ENCODE data around the gene GALNS. TPM values are rescaled to one million over a fixed set of nuclear protein-coding genes. Genes with fewer than 3 reads are reported as not detected.

Gene GALNS
- total and polyA plus RNA-seq, 2 donors (not counting 3 experiments of a cell fraction or from before 2014, with no cell fraction given): 21.8 to 40.2 TPM

DNA sequence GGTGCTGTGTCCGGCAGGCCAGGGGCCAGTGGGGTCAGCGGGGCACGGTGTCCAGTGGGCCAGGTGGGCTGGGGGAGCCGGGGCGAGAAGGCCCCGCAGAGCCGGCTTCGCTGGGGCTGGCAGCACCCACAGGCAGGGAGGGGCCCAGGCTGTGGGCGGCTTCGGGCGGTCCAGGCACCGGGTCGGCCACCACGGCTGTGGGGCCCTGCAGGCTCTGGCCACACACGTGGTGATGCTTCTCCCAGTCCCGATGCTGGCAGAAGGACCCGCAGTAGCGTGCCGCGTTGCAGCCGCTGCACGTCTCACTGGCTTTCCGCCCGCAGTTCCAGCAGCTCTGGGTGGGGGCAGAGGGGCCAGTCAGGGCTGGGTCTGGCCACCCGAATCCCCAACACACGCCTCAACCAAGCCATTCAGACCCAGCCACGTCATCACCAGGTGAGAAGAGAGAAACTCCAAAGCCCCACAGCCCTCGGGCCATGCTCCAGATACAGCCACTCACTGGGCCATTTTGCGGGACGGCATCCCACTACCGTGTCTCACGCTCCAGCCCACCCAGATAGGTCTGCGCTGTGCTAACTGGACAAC is 20.3 kb upstream of the GALNS start:
- Histone ChIP-seq H3K79me2 (ENCODE audit: control insufficient read depth, insufficient read depth, low read length) (no peaks in the 10 kb centered on the region), H3K9ac (replicated peaks; ENCODE audit: extremely low read depth, insufficient read depth, low read length) (no peak overlapping the region), H4K20me1 (replicated peaks; ENCODE audit: control insufficient read depth, extremely low read depth, insufficient read depth, low read length) (no peaks in the 10 kb centered on the region), H3K9me3 (replicated peaks; ENCODE audit: control insufficient read depth, insufficient read depth, low read length) (no peaks in the 10 kb centered on the region), H3K9me1 (replicated peaks; ENCODE audit: control insufficient read depth, extremely low read depth, insufficient read depth, low read length) (no peaks in the 10 kb centered on the region), H2AFZ (ENCODE audit: low read depth, low read length) (no peak overlapping the region), H3K4me3 (replicated peaks in 1 of 3; ENCODE audit: insufficient read depth in 1 of 3, low read depth in 1 of 3, low read length in 3 of 3) (no peak overlapping the region), H3K4me1 (ENCODE audit: control insufficient read depth, extremely low read depth, insufficient read depth, low read length) (no peaks in the 10 kb centered on the region), H3K4me2 (ENCODE audit: insufficient read depth, low read length) (no peak overlapping the region), H3K27ac (ENCODE audit: insufficient read depth, low read depth, low read length) (no peak overlapping the region), H3K27me3 (ENCODE audit: control insufficient read depth in 2 of 2, insufficient read depth in 2 of 2, low read length in 2 of 2) (no peaks in the 10 kb centered on the region), H3K36me3 (ENCODE audit: control insufficient read depth in 2 of 2, extremely low read depth in 1 of 2, insufficient read depth in 2 of 2, low read length in 2 of 2) (no peaks in the 10 kb centered on the region)
- dilution Hi-C loops (cut with MboI; ENCODE audit: extremely low pct_ligation_motif_present, low sequenced_read_pairs) (no loop called here), intact Hi-C loops (cut with micrococcal nuclease) (no loop called here)
- TF ChIP-seq, protein P1, sequence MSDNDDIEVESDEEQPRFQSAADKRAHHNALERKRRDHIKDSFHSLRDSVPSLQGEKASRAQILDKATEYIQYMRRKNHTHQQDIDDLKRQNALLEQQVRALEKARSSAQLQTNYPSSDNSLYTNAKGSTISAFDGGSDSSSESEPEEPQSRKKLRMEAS (IDR thresholded peaks at IDR 0.05; ENCODE audit: insufficient read depth, insufficient read length): no peak
- no peak for TF ChIP-seq FOS (IDR thresholded peaks at IDR 0.05; ENCODE audit: borderline replicate concordance, insufficient read depth, low read length)
- TF ChIP-seq POLR2A (IDR thresholded peaks at IDR 0.05; ENCODE audit: low read depth, low read length): no peak
- no peak for TF ChIP-seq EZH2 (IDR thresholded peaks at IDR 0.05; ENCODE audit: borderline replicate concordance, low read depth, low read length, severe bottlenecking)
- no peak for TF ChIP-seq JUN (IDR thresholded peaks at IDR 0.05; ENCODE audit: borderline replicate concordance, insufficient read depth, insufficient read length, low read depth)
- TF ChIP-seq POLR2AphosphoS5 (IDR thresholded peaks at IDR 0.05; ENCODE audit: insufficient read depth, low read depth, low read length): no peak
- TF ChIP-seq, protein P2, sequence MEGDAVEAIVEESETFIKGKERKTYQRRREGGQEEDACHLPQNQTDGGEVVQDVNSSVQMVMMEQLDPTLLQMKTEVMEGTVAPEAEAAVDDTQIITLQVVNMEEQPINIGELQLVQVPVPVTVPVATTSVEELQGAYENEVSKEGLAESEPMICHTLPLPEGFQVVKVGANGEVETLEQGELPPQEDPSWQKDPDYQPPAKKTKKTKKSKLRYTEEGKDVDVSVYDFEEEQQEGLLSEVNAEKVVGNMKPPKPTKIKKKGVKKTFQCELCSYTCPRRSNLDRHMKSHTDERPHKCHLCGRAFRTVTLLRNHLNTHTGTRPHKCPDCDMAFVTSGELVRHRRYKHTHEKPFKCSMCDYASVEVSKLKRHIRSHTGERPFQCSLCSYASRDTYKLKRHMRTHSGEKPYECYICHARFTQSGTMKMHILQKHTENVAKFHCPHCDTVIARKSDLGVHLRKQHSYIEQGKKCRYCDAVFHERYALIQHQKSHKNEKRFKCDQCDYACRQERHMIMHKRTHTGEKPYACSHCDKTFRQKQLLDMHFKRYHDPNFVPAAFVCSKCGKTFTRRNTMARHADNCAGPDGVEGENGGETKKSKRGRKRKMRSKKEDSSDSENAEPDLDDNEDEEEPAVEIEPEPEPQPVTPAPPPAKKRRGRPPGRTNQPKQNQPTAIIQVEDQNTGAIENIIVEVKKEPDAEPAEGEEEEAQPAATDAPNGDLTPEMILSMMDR (IDR thresholded peaks at IDR 0.05; ENCODE audit: extremely low read depth in 1 of 2, insufficient read depth in 1 of 2, low read depth in 1 of 2, low read length in 2 of 2): no peak
- no peak for TF ChIP-seq GATA2 (IDR thresholded peaks at IDR 0.05; ENCODE audit: insufficient read depth, insufficient read length, low read depth, low read length)
- no peak for TF ChIP-seq MYC (IDR thresholded peaks at IDR 0.05; ENCODE audit: low read depth, low read length)
- FAIRE-seq (no peak), DNase-seq (ENCODE audit: low read depth, low spot score) (no peak)
- CTCF ChIA-PET: no interaction called here
- POLR2A ChIA-PET: no interaction called here
- no TSS peak for BruUV-seq (replicated peaks)
